Endothelial cell of hepatic sinusoid (primary cell): Measurements from ENCODE around the gene MSI2.

ENCODE experiments used
- in situ Hi-C: cut with HindIII; loops from 2 replicates; pipeline ENCODE4 v1.10.0; 2017; ENCODE audit warnings: low sequenced_read_pairs

MSI2 gene

GRCh38 chr17:57404795-57405490 is 148.6 kb downstream of the MSI2 start:
- in situ Hi-C loops: loop anchor here (5.0 kb wide), 2 partner anchors 47 to 73 kb away; no protein-coding TSS in a partner anchor

DNA sequence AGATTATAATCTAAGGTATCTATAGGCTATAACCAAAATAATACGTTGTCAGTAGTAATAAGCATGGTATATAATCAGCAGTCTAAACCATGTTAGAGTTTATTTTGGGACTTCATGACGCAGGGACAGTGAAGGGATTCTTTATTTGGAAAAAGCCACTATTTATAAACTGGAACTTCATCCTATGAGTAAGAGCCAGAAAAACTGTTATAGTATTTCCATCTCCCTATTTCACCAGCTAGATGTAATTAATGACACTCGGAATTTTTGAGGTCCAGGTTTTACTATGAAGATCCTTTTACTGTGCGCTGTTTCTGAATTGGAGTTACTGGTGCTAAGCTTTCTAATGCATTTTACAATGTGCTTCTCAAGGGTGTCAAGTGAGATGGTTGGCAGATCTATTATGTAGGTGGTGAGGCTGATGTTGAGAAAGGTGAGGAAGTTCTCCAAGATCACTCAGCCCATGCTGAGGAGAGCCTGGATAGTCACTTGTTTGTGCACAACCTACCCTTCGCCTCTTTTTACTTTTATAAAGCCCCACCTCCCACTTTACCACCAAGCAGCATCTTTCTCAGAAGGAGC is 149.3 kb downstream of the MSI2 start:
- in situ Hi-C loops: no loop called here

GRCh38 chr17:57406131-57406980 is 150.0 kb downstream of the MSI2 start:
- in situ Hi-C loops: no loop called here

- in situ Hi-C loops: no loop called here
Observed at GRCh38 chr17:57406981-57407286, 150.6 kb downstream of the MSI2 start.

- in situ Hi-C loops: no loop called here
Observed at GRCh38 chr17:57407287-57408070, 151.2 kb downstream of the MSI2 start.

- in situ Hi-C loops: no loop called here
Observed at GRCh38 chr17:57408071-57408811, 151.9 kb downstream of the MSI2 start.

- in situ Hi-C loops: no loop called here
Observed at GRCh38 chr17:57410169-57410568, 153.8 kb downstream of the MSI2 start.

DNA sequence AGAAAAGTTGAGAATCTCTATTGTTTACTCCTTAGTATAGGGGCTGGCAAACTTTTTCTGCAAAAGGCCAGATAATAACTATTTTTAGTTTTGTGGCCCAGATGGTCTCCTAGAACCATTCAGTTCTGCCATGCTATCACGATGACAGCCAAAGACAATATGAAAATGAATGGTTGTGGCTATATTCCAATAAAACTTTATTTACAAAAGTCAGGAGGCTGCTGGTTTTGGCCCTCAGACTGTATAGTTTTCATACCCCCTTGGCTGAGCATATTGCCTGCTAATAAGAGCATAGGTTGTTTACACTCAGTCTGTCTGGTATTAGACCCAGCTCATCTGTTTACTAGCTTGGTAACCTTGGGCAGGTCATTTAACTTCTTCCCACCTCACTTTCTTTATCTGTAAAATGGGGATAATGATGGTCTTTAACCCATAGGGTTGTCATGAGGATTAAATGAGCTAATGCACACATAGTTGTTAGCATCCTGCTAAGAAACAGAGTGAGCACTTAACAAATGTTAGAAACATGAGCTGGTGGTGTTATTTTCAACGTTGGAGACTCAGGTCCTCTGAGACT is 156.3 kb downstream of the MSI2 start:
- in situ Hi-C loops: no loop called here

DNA sequence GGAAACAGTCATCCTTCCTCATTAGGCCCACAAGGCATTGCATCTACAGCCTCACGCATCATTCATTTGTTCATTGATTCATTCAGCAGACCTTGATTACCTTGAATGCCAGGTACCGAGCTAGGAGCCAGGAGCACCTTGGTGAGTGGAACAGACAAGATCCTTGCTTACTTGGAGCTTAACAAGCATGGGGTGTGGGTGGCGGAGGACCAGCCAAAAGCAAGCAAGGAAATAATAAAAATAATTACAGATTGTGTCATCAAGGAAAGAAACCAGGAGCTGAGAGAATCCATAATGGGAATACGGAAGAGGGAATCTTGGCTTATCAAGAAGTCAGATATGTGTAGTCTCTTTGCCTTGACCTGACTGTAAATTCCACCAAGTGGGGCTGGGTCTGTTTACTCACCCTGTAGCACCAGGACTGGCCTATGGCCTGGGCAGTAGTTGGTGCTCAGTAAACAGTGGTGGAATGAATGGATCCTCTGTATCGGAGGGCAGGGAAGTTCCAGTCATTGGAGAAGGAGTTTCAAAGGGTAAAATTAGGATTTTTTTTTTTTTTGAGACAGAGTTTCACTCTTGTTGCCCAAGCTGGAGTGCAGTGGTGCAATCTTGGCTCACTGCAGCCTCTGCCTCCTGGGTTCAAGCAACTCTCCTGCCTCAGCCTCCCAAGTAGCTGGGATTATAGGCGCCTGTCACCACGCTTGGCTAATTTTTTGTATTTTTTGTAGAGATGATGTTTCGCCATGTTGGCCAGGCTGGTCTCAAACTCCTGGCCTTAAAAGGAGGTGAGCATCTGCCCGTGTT is 157.7 kb downstream of the MSI2 start:
- in situ Hi-C loops: no loop called here

GRCh38 chr17:57415751-57416207 is 159.5 kb downstream of the MSI2 start:
- in situ Hi-C loops: no loop called here

DNA sequence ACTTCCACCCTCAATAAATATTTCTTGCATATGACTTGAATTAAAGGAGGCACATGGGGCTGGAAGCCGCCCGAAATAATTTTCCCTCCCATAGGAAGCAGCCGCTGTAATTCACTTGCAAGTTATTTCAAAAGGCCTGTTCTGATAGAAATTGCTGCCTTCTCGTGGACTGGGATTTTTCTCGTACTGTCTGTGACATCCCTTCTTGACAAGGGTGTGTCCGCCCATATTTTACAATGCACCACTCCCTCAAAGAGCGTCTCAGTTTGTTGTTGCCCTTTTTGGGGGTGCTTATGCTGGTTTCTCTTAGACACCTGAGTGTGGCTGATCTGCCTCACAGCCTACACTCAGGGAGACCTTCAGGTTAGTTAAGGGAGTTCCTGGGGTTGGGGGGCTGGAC is 160.0 kb downstream of the MSI2 start:
- in situ Hi-C loops: no loop called here

- in situ Hi-C loops: no loop called here
Observed at GRCh38 chr17:57417956-57418355, 161.6 kb downstream of the MSI2 start.

GRCh38 chr17:57418463-57419246 is 162.3 kb downstream of the MSI2 start:
- in situ Hi-C loops: no loop called here

- in situ Hi-C loops: no loop called here
Observed at GRCh38 chr17:57419940-57420550, 163.7 kb downstream of the MSI2 start.

GRCh38 chr17:57420734-57421717 is 164.7 kb downstream of the MSI2 start:
- in situ Hi-C loops: no loop called here

DNA sequence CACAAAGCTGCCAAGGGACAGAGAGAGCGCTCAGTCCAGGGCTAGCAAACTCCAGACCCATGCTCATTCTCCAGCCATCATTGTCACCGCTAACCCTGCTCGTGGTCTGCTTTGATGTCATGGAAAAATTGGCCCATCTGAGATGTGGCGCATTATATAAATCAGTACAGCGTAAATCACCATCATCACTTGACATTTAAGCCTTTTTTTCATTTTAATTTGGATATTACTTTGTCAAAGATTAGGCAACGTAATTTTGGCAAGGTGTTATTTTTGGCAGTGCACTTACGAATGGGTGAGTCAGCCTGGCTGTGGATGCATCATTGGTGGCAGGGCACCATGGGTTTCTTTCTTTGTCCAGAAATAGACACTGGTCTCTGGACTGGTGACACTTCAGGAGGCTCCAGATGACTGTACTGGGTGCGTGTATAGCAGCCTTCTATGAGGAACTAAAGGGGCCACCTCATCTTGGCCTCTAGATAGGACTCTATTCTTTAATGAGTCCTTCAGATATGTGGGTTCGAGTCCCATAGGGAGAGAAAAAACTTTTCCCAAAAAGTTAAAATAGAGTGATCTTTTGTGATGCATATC is 166.3 kb downstream of the MSI2 start:
- in situ Hi-C loops: no loop called here

DNA sequence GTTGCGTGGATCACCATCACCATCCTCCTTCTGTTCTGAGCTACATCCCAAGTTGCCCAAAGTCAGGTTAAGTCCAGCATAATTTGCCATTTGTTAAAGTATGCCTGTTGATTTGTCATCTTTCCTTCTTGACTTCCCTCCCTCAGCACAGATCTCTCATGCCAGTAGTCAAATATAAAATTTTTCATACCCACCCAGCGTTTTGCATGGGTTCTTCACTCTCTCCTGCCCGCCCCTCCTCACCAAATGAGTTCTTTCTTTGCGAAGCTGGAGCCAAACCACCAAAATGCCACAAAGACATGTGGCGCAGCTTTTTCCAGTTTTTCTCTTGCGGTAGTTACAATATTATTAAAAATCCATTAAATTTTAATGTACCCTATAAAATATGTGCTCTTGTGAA is 167.2 kb downstream of the MSI2 start:
- in situ Hi-C loops: no loop called here
